ENCODE data around the gene EIF2D. TPM values are rescaled to one million over a fixed set of nuclear protein-coding genes. Genes with fewer than 3 reads are reported as not detected.
A peak's percentile ranks its signal among the peaks of the same experiment; 100 is the strongest.

The EIF2D gene
- total and polyA plus RNA-seq, 9 of the 15 experiments (the other 6 are each of a cell fraction or from before 2014, with no cell fraction given): 81.1 to 138 (median 93.9) TPM

GRCh38 chr1:206583707-206584648, 28.3 kb downstream of the EIF2D start (continued):
- TF ChIP-seq NFRKB (IDR thresholded peaks at IDR 0.05; ENCODE audit: low read depth) (no peak), ZBTB2 (IDR thresholded peaks at IDR 0.05) (no peak), RAD21 (CRISPR knock-in tag; conservative IDR thresholded peaks at IDR 0.05 in 1 of 2, IDR thresholded peaks at IDR 0.05 in 1 of 2) (peak; percentile 98 to 99), SREBF2 (CRISPR knock-in tag; IDR thresholded peaks at IDR 0.05) (no peak), NBN (IDR thresholded peaks at IDR 0.05; ENCODE audit: low read depth) (no peak; the same call in 1 of the 2 replicates), SIN3A (IDR thresholded peaks at IDR 0.05; ENCODE audit: borderline replicate concordance in 2 of 2, control insufficient read depth in 1 of 2, low read depth in 2 of 2, low read length in 2 of 2) (no peak), THRA (IDR thresholded peaks at IDR 0.05) (no peak), AFF4 (CRISPR knock-in tag; IDR thresholded peaks at IDR 0.05) (no peak), CBX1 (IDR thresholded peaks at IDR 0.05; ENCODE audit: low read depth) (no peak), ZFPM2 (CRISPR knock-in tag; IDR thresholded peaks at IDR 0.05) (no peak), EP300 (IDR thresholded peaks at IDR 0.05; ENCODE audit: low read length) (no peak), ZNF282 (CRISPR knock-in tag; IDR thresholded peaks at IDR 0.05) (no peak), ZNF140 (CRISPR knock-in tag; IDR thresholded peaks at IDR 0.05) (no peak), ZNF609 (CRISPR knock-in tag; IDR thresholded peaks at IDR 0.05; ENCODE audit: borderline replicate concordance) (no peak), PCBP2 (IDR thresholded peaks at IDR 0.05; ENCODE audit: low read depth, low read length, poor library complexity, severe bottlenecking) (no peak)
